Vagina (tissue), 2 donors: ENCODE measurements around the gene HORMAD2. TPM values are rescaled to one million over a fixed set of nuclear protein-coding genes. Genes with fewer than 3 reads are reported as not detected.
"Not testable (repeated sequence)": the region's sequence is repeated elsewhere in the genome, so short reads cannot be mapped to it uniquely, and the experiment has no call there.

ENCODE experiments used
- DNase-seq, 2 donors: peaks; one replicate each; pipeline ENCODE4 v3.0.0-alpha.2; 2017; ENCODE audit errors: extremely low spot score in 2 of 2
- H3K27ac ChIP-seq: fragments of 200-600 bp; sonication (generic); one replicate; pipeline ENCODE4 v1.5.1; 2019
- H3K27me3 ChIP-seq: fragments of 200-600 bp; sonication (generic); one replicate; pipeline ENCODE4 v1.5.1; 2019
- H3K36me3 ChIP-seq, 2 donors: fragments of 200-600 bp; sonication (generic); one replicate each; pipeline ENCODE4 v1.5.1; 2017 to 2019
- H3K4me1 ChIP-seq: fragments of 200-600 bp; sonication (generic); one replicate; pipeline ENCODE4 v1.5.1; 2019
- H3K4me3 ChIP-seq, 2 donors: fragments of 200-600 bp; sonication (generic); 1 replicate in 1 of 2; 2 replicates in 1 of 2; pipeline ENCODE4 v1.5.1; 2016 to 2019
- H3K9me3 ChIP-seq: fragments of 200-600 bp; sonication (generic); one replicate; pipeline ENCODE4 v1.5.1; 2019
- POLR2A ChIP-seq, 2 donors: fragments of 450-650 bp; IDR thresholded peaks; one replicate each; pipeline ENCODE4 v1.6.1; 2017; ENCODE audit warnings: antibody characterized with exemption in 2 of 2, mild to moderate bottlenecking in 2 of 2, moderate library complexity in 2 of 2
- POLR2AphosphoS5 ChIP-seq, 2 donors: sonication (generic); formaldehyde crosslinking; IDR thresholded peaks; one replicate each; pipeline ENCODE4 v1.9.0; 2017; ENCODE audit warnings: antibody characterized with exemption in 2 of 2, mild to moderate bottlenecking in 2 of 2, low read depth in 1 of 2; ENCODE audit not compliant: insufficient read depth in 1 of 2
- intact Hi-C: fragments of 100-400 bp; cut with DNase I; formaldehyde crosslinking; loops from one replicate; pipeline ENCODE4 v1.15.1; 2023
- total RNA-seq: library from RNA; depleted of rRNA; stranded (reverse); fragments of >200 nt; gene quantifications from one replicate; pipeline ENCODE4 v1.2.3, GENCODE V29; 2016
- TF ChIP-seq, protein P1 (sequence below), 3 experiments: fragments of 450-650 bp in 2 of 3; fragments of 200-600 bp in 1 of 3; sonication (generic) in 1 of 3; IDR thresholded peaks; one replicate each; pipeline ENCODE4 v1.5.1; 2017 to 2019; ENCODE audit warnings: antibody characterized with exemption in 3 of 3, mild to moderate bottlenecking in 2 of 3, moderate library complexity in 2 of 3

The HORMAD2 gene
- total RNA-seq, 1 donor from 2014 or later = not detected

GRCh38 chr22:30054764-30055069 is 25.5 kb upstream of the HORMAD2 start:
- intact Hi-C loops = no loop called here
- no peaks in the 10 kb centered on the region for H3K9me3 ChIP-seq

GRCh38 chr22:30056015-30056414 is 24.2 kb upstream of the HORMAD2 start:
- DNase-seq = no peak
- Histone ChIP-seq H3K27ac (no peak overlapping the region), H3K36me3 (no peaks in the 10 kb centered on the region), H3K27me3 (no peaks in the 10 kb centered on the region), H3K4me1 (no peaks in the 10 kb centered on the region), H3K9me3 (no peaks in the 10 kb centered on the region), H3K4me3 (no peak overlapping the region)
- TF ChIP-seq POLR2AphosphoS5 (IDR thresholded peaks at IDR 0.05; ENCODE audit: insufficient read depth in 1 of 2, low read depth in 1 of 2) = no peak
- TF ChIP-seq, protein P1, sequence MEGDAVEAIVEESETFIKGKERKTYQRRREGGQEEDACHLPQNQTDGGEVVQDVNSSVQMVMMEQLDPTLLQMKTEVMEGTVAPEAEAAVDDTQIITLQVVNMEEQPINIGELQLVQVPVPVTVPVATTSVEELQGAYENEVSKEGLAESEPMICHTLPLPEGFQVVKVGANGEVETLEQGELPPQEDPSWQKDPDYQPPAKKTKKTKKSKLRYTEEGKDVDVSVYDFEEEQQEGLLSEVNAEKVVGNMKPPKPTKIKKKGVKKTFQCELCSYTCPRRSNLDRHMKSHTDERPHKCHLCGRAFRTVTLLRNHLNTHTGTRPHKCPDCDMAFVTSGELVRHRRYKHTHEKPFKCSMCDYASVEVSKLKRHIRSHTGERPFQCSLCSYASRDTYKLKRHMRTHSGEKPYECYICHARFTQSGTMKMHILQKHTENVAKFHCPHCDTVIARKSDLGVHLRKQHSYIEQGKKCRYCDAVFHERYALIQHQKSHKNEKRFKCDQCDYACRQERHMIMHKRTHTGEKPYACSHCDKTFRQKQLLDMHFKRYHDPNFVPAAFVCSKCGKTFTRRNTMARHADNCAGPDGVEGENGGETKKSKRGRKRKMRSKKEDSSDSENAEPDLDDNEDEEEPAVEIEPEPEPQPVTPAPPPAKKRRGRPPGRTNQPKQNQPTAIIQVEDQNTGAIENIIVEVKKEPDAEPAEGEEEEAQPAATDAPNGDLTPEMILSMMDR (IDR thresholded peaks at IDR 0.05) = no peak
- intact Hi-C loops = no loop called here

More at GRCh38 chr22:30054764-30055069, 25.5 kb upstream of the HORMAD2 start:
- Histone ChIP-seq H3K36me3 (no peaks in the 10 kb centered on the region), H3K4me3 (no peak overlapping the region), H3K27me3 (no peaks in the 10 kb centered on the region), H3K27ac (no peak overlapping the region), H3K4me1 (no peaks in the 10 kb centered on the region)
- TF ChIP-seq, protein P1 (IDR thresholded peaks at IDR 0.05) = no peak
- TF ChIP-seq POLR2AphosphoS5 (IDR thresholded peaks at IDR 0.05; ENCODE audit: insufficient read depth in 1 of 2, low read depth in 1 of 2) (no peak), POLR2A (IDR thresholded peaks at IDR 0.05) (no peak)
- DNase-seq = no peak

GRCh38 chr22:30057375-30057774 is 22.9 kb upstream of the HORMAD2 start:
- no peak for TF ChIP-seq POLR2A (IDR thresholded peaks at IDR 0.05)
- Histone ChIP-seq H3K27ac (no peak overlapping the region), H3K9me3 (no peaks in the 10 kb centered on the region), H3K27me3 (no peaks in the 10 kb centered on the region), H3K36me3 (no peaks in the 10 kb centered on the region), H3K4me3 (no peak overlapping the region), H3K4me1 (no peaks in the 10 kb centered on the region)
- no peak for DNase-seq
- intact Hi-C loops = no loop called here

DNA sequence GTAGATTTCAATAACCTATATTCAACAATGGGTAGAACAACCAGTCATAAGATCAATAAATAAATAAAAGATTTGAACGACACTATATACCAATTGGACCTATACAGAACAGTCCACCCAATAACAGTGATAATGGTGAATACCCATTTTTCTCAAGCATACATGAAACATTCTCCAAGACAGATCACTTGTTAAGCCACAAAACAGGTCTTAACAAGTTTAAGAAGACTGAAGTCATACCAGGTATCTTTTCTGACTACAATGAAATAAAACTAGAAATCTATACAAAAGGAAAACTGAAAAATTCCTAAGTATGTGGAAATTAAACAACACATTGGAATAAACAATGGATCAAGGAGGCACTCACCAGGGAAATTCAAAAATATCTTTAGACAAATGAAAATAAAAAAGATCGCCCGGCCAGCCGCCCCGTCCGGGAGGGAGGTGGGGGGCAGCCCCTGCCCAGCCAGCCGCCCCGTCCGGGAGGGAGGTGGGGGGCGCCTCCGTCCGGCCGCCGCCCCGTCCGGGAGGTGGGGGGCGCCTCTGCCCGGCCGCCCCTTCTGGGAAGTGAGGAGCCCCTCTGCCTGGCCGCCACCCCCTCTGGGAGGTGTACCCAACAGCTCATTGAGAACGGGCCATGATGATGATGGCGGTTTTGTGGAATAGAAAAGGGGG is 20.8 kb upstream of the HORMAD2 start:
- intact Hi-C loops, H3K4me3 ChIP-seq, H3K27me3 ChIP-seq, DNase-seq, H3K9me3 ChIP-seq, H3K4me1 ChIP-seq, H3K27ac ChIP-seq, H3K36me3 ChIP-seq: not testable (repeated sequence)

GRCh38 chr22:30061094-30061493 is 19.2 kb upstream of the HORMAD2 start:
- H3K27me3 ChIP-seq, H3K36me3 ChIP-seq, H3K27ac ChIP-seq, H3K4me3 ChIP-seq, DNase-seq, intact Hi-C loops, H3K9me3 ChIP-seq, H3K4me1 ChIP-seq: not testable (repeated sequence)

GRCh38 chr22:30062259-30062658 is 18.0 kb upstream of the HORMAD2 start:
- DNase-seq = no peak
- TF ChIP-seq POLR2AphosphoS5 (IDR thresholded peaks at IDR 0.05; ENCODE audit: insufficient read depth in 1 of 2, low read depth in 1 of 2) (no peak), POLR2A (IDR thresholded peaks at IDR 0.05) (no peak)
- TF ChIP-seq, protein P1 (IDR thresholded peaks at IDR 0.05) = no peak
- Histone ChIP-seq H3K9me3 (peaks cover 6% of the 10 kb centered on the region), H3K4me1 (no peaks in the 10 kb centered on the region), H3K36me3 (no peaks in the 10 kb centered on the region), H3K27ac (no peak overlapping the region), H3K27me3 (no peaks in the 10 kb centered on the region), H3K4me3 (no peak overlapping the region)
- intact Hi-C loops = no loop called here

GRCh38 chr22:30062950-30063349 is 17.3 kb upstream of the HORMAD2 start:
- intact Hi-C loops = no loop called here
- no peak for TF ChIP-seq POLR2A (IDR thresholded peaks at IDR 0.05)
- no peak for TF ChIP-seq POLR2AphosphoS5 (IDR thresholded peaks at IDR 0.05; ENCODE audit: insufficient read depth in 1 of 2, low read depth in 1 of 2)
- TF ChIP-seq, protein P1 (IDR thresholded peaks at IDR 0.05) = no peak

More at GRCh38 chr22:30062950-30063349, 17.3 kb upstream of the HORMAD2 start:
- H3K9me3 ChIP-seq = peaks cover 6% of the 10 kb centered on the region
- H3K27me3 ChIP-seq = no peaks in the 10 kb centered on the region
- no peaks in the 10 kb centered on the region for H3K36me3 ChIP-seq
- no peak for DNase-seq
- H3K27ac ChIP-seq = no peak overlapping the region
- no peak overlapping the region for H3K4me3 ChIP-seq
- H3K4me1 ChIP-seq = no peaks in the 10 kb centered on the region
